Transverse colon (tissue), 4 donors: ENCODE data around the gene SMCO3. TPM values are rescaled to one million over a fixed set of nuclear protein-coding genes. Genes with fewer than 3 reads are reported as not detected.

Experiments
- DNase-seq: peaks from one replicate; pipeline ENCODE4 v3.0.0-alpha.2; 2019
- H3K27ac ChIP-seq, 4 donors: fragments of 200-600 bp; sonication (generic); 2 replicates each; pipeline ENCODE4 v1.5.1; 2016 to 2018; ENCODE audit warnings: inconsistent platforms in 4 of 4
- H3K27me3 ChIP-seq: fragments of 200-600 bp; sonication (generic); 2 replicates; pipeline ENCODE4 v1.5.1; 2017; ENCODE audit warnings: inconsistent platforms
- H3K36me3 ChIP-seq, 4 donors: fragments of 200-600 bp; sonication (generic); 2 replicates each; pipeline ENCODE4 v1.5.1; 2017 to 2019; ENCODE audit warnings: inconsistent platforms in 4 of 4
- H3K4me1 ChIP-seq, 4 donors: fragments of 200-600 bp; sonication (generic); 2 replicates each; pipeline ENCODE4 v1.5.1; 2017 to 2020; ENCODE audit warnings: inconsistent platforms in 4 of 4
- H3K4me3 ChIP-seq, 4 donors: fragments of 200-600 bp; sonication (generic); 1 replicate in 1 of 4; 2 replicates in 3 of 4; pipeline versions ENCODE4 v1.5.1 to v1.6.1; 2017 to 2019; ENCODE audit warnings: inconsistent platforms in 4 of 4
- H3K9me3 ChIP-seq, 2 donors: fragments of 200-600 bp; sonication (generic); 2 replicates each; pipeline ENCODE4 v1.5.1; 2017 to 2019; ENCODE audit warnings: inconsistent platforms in 2 of 2
- CTCF ChIP-seq, 5 experiments: fragments of 200-600 bp in 3 of 5; fragments of 450-650 bp in 2 of 5; sonication (generic) in 3 of 5; IDR thresholded peaks; 1 replicate in 2 of 5; 2 replicates in 3 of 5; pipeline ENCODE4 v1.5.1; 2016 to 2017; ENCODE audit warnings: antibody characterized with exemption in 5 of 5, inconsistent platforms in 3 of 5, mild to moderate bottlenecking in 2 of 5, moderate library complexity in 1 of 5
- EP300 ChIP-seq: sonication (generic); formaldehyde crosslinking; IDR thresholded peaks from one replicate; pipeline ENCODE4 v1.6.1; 2017; ENCODE audit warnings: antibody characterized with exemption, low read depth
- POLR2A ChIP-seq: fragments of 450-650 bp; IDR thresholded peaks from one replicate; pipeline ENCODE4 v1.6.1; 2016; ENCODE audit warnings: antibody characterized with exemption, mild to moderate bottlenecking, moderate library complexity
- POLR2AphosphoS5 ChIP-seq, 3 donors: sonication (generic); formaldehyde crosslinking; IDR thresholded peaks; one replicate each; pipeline ENCODE4 v1.6.1; 2016; ENCODE audit warnings: antibody characterized with exemption in 3 of 3
- WGBS, 2 donors: methylation state at CpG; one replicate each; pipeline ENCODE4 v1.1.5; 2018; ENCODE audit warnings: low coverage in 1 of 2; 5-methylcytosine and 5-hydroxymethylcytosine counted together
- in situ Hi-C, 4 donors: fragments of 200-750 bp; cut with MboI; loops; one replicate each; pipeline versions ENCODE4 v1.15.0 to v1.15.1; 2017; ENCODE audit warnings: low sequenced_read_pairs in 3 of 4, low pct_ligation_motif_present in 1 of 4, low pct_unique_long_range_greater_than_20kb in 1 of 4
- intact Hi-C: fragments of 100-400 bp; cut with DNase I; formaldehyde crosslinking; loops from one replicate; pipeline ENCODE4 v1.15.1; 2023; ENCODE audit warnings: low total_unique reads
- total RNA-seq, 4 donors: library from RNA; depleted of rRNA; stranded (reverse); fragments of >200 nt; gene quantifications; one replicate each; pipeline ENCODE4 v1.1.0, GENCODE V29; 2016

Gene SMCO3
- total RNA-seq, 4 donors from 2014 or later, result not detected

DNA sequence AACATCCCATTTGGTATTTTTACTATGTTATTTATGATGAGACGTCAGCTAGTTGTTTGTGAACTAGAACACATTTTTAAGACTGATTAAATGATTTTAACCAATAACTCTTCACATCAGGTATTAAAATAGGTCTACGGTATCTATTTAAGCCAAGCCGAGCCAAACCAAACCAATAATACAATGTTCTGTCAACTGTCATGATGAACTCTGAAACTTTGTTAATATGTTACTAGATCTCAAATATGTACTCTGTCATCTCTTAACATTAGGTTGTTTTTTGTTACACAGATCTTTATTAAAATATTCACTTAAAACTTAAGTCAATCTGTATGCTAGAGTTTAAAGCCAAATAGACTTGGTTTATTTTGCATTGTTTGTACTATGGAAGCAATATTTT is 28.3 kb upstream of the SMCO3 start:
- Histone ChIP-seq H3K27ac (peak overlapping the region; percentile 26 to 51 (median 44)), H3K27me3 (no peaks in the 10 kb centered on the region), H3K4me3 (no peak overlapping the region), H3K36me3 (no peaks in the 10 kb centered on the region), H3K4me1 (peaks cover 10 to 58% (median 27%) of the 10 kb centered on the region in 4 donors), H3K9me3 (no peaks in the 10 kb centered on the region)
- TF ChIP-seq CTCF (IDR thresholded peaks at IDR 0.05), result no peak
- TF ChIP-seq EP300, result no peak
- TF ChIP-seq POLR2A, result no peak
- TF ChIP-seq POLR2AphosphoS5 (IDR thresholded peaks at IDR 0.05), result no peak
- 51 to 68% methylated on average over 3 of the region's 3 CpGs for WGBS, 2 donors
- intact Hi-C loops (loop anchor here (5.0 to 10.0 kb wide), 2 partner anchors 302 to 380 kb away; partner anchors contain the start of gene RERG), in situ Hi-C loops (loop anchor here in 3 of 4 donors (5.0 to 25.0 kb wide), 4 partner anchors 155 to 670 kb away; partner anchors contain the start of gene RERG (in 2 of the 3))
- DNase-seq, result no peak

DNA sequence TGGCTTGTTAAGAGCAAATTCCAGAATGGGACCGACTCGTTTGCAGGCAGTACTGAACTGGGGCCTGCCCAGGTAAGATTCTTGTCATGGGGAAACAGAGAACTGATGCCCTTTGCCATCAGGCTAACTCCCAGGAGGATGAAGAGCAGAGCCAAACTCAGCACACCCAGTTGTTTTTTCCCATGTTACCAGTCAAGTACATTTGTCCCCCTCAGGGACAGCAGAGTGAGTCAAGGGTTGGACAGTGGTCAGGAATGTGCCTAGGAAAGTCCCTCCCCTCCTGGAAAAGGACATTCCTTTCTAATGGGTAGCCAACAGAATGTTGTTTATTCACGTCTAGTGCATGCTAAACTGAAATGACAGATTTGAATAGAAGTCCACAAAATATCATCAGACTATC is 27.8 kb upstream of the SMCO3 start:
- intact Hi-C loops, result loop anchor here (5.0 to 10.0 kb wide), 2 partner anchors 303 to 381 kb away; partner anchors contain the start of gene RERG

GRCh38 chr12:14840616-14841015 is 26.6 kb upstream of the SMCO3 start:
- 62 to 67% methylated on average over 1 to 4 of the region's 4 CpGs for WGBS, 2 donors
- Histone ChIP-seq H3K4me1 (peaks cover 10 to 42% (median 19%) of the 10 kb centered on the region in 4 donors), H3K27me3 (no peaks in the 10 kb centered on the region), H3K4me3 (no peak overlapping the region), H3K9me3 (no peaks in the 10 kb centered on the region), H3K36me3 (no peaks in the 10 kb centered on the region), H3K27ac (peak overlapping the region in 2 of 4 donors; percentile 0 to 51)
- no peak for DNase-seq
- TF ChIP-seq POLR2AphosphoS5 (IDR thresholded peaks at IDR 0.05) (no peak), POLR2A (no peak), EP300 (no peak), CTCF (IDR thresholded peaks at IDR 0.05) (no peak)
- in situ Hi-C loops, result loop anchor here in 3 of 4 donors (5.0 to 25.0 kb wide), 4 partner anchors 157 to 672 kb away; partner anchors contain the start of gene RERG (in 2 of the 3)
- intact Hi-C loops, result loop anchor here (5.0 to 10.0 kb wide), 2 partner anchors 304 to 382 kb away; partner anchors contain the start of gene RERG

More for the DNA sequence above, 27.8 kb upstream of the SMCO3 start:
- Histone ChIP-seq H3K4me3 (no peak overlapping the region), H3K27me3 (no peaks in the 10 kb centered on the region), H3K36me3 (no peaks in the 10 kb centered on the region), H3K9me3 (no peaks in the 10 kb centered on the region), H3K27ac (peak overlapping the region; percentile 38 to 51 (median 44)), H3K4me1 (peaks cover 10 to 53% (median 24%) of the 10 kb centered on the region in 4 donors)
- peak; percentile 23 for DNase-seq
- 76% methylated on average over 3 of the region's 3 CpGs; no CpG with 5 or more reads in 1 of the 2 donors for WGBS, 2 donors
- in situ Hi-C loops, result loop anchor here in 3 of 4 donors (5.0 to 25.0 kb wide), 4 partner anchors 156 to 671 kb away; partner anchors contain the start of gene RERG (in 2 of the 3)
- TF ChIP-seq CTCF (IDR thresholded peaks at IDR 0.05) (no peak), POLR2AphosphoS5 (IDR thresholded peaks at IDR 0.05) (peak in 2 of 3 donors; percentile 54 to 70), POLR2A (no peak)

DNA sequence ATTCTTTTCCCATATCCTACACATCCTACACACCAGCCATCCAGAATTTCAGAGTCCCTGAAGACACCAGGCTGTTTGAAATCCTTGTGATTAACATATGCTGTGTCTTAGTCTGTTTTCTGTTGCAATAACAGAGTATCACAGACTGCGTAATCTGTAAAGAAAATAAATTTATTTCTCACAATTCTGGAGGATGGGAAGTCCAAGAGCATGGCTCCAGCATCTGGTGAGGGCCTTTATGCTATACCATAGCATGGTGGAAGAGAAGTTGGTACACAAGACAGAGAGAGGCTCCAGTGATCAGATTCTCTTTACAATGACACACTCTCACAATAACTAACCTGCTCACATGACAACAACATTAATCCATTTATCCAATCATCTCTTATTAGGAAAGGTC is 25.3 kb upstream of the SMCO3 start:
- Histone ChIP-seq H3K36me3 (no peaks in the 10 kb centered on the region), H3K9me3 (no peaks in the 10 kb centered on the region), H3K27me3 (no peaks in the 10 kb centered on the region), H3K4me3 (no peak overlapping the region), H3K27ac (no peak overlapping the region), H3K4me1 (peaks cover 10 to 39% (median 18%) of the 10 kb centered on the region in 4 donors)
- intact Hi-C loops (no loop called here), in situ Hi-C loops (loop anchor here in 2 of 4 donors (25.0 kb wide), 2 partner anchors 423 to 673 kb away; no protein-coding TSS in a partner anchor)
- TF ChIP-seq EP300, result no peak
- TF ChIP-seq POLR2AphosphoS5 (IDR thresholded peaks at IDR 0.05), result no peak
- TF ChIP-seq POLR2A, result no peak
- no peak for TF ChIP-seq CTCF (IDR thresholded peaks at IDR 0.05)
- WGBS, 2 donors, result 100% methylated on average over 1 of the region's 1 CpG; no CpG with 5 or more reads in 1 of the 2 donors
- no peak for DNase-seq
